ENCODE results near the gene ANXA10.
"Not testable (repeated sequence)": the region's sequence is repeated elsewhere in the genome, so short reads cannot be mapped to it uniquely, and the experiment has no call there.

ANXA10 gene

DNA sequence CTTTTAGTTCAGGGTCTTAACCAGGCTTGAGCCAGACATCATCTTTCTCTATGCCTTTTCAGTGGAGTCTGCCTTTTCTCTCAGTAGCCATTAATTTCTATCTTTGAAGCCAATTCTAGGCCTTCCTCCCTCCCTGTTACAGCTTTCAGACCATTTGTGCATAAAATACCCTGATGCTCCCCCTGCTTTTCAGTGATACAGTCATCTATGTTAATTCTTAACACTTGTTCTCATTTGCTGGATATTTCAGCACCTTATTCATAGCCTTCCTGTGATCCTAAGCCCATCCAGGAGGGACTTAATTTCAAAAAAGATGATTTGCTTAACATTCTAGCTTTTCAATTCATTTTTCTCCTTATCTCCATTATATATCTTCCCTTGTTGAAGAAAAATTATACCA is 42.3 kb downstream of the ANXA10 start:
- H3K4me1 ChIP-seq (ENCODE audit: control insufficient read depth, insufficient read depth, low read length) = no peaks in the 10 kb centered on the region

DNA sequence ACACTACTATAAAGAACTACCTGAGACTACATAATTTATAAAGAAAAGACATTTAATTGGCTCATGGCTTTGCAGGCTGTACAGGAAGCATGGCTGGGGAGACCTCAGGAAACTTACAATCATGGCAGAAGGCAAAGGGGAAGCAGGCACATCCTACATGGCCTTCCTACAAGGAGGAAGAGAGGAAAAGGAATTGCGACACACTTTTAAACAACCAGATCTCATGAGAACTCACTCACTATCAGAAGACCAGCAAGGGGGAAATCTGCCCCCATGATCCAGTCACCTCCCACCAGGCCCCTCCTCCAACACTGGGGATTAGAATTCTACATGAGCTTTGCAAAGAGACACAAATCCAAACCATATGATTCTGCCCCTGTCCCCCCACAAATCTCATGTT is 43.5 kb downstream of the ANXA10 start:
- not testable (repeated sequence) for DNase-seq (ENCODE audit: low read depth, low spot score); H3K36me3 ChIP-seq (ENCODE audit: control insufficient read depth, insufficient read depth, low read length); H3K9me3 ChIP-seq (ENCODE audit: control insufficient read depth, insufficient read depth, low read length); H3K4me1 ChIP-seq (ENCODE audit: control insufficient read depth, insufficient read depth, low read length); H3K27ac ChIP-seq (ENCODE audit: low read length); H3K4me3 ChIP-seq (ENCODE audit: low read length); H3K27me3 ChIP-seq (ENCODE audit: control insufficient read depth, insufficient read depth, low read length)
- no CpG with 5 or more reads among the region's 1 CpG for WGBS (ENCODE audit: insufficient coverage, insufficient read length)

More for the DNA sequence above, 42.3 kb downstream of the ANXA10 start:
- DNase-seq (ENCODE audit: low read depth, low spot score) = no peak
- H3K27me3 ChIP-seq (ENCODE audit: control insufficient read depth, insufficient read depth, low read length) = no peaks in the 10 kb centered on the region
- no peaks in the 10 kb centered on the region for H3K36me3 ChIP-seq (ENCODE audit: control insufficient read depth, insufficient read depth, low read length)
- H3K27ac ChIP-seq (ENCODE audit: low read length) = no peak overlapping the region
- H3K9me3 ChIP-seq (ENCODE audit: control insufficient read depth, insufficient read depth, low read length) = no peaks in the 10 kb centered on the region
- no peak overlapping the region for H3K4me3 ChIP-seq (ENCODE audit: low read length)

- H3K4me1 ChIP-seq (ENCODE audit: control insufficient read depth, insufficient read depth, low read length); H3K36me3 ChIP-seq (ENCODE audit: control insufficient read depth, insufficient read depth, low read length); H3K27me3 ChIP-seq (ENCODE audit: control insufficient read depth, insufficient read depth, low read length); DNase-seq (ENCODE audit: low read depth, low spot score); H3K27ac ChIP-seq (ENCODE audit: low read length); H3K4me3 ChIP-seq (ENCODE audit: low read length); H3K9me3 ChIP-seq (ENCODE audit: control insufficient read depth, insufficient read depth, low read length): not testable (repeated sequence)
- WGBS (ENCODE audit: insufficient coverage, insufficient read length) = no CpG with 5 or more reads among the region's 2 CpGs
Measured at GRCh38 chr4:168137695-168138094, 45.4 kb downstream of the ANXA10 start.

DNA sequence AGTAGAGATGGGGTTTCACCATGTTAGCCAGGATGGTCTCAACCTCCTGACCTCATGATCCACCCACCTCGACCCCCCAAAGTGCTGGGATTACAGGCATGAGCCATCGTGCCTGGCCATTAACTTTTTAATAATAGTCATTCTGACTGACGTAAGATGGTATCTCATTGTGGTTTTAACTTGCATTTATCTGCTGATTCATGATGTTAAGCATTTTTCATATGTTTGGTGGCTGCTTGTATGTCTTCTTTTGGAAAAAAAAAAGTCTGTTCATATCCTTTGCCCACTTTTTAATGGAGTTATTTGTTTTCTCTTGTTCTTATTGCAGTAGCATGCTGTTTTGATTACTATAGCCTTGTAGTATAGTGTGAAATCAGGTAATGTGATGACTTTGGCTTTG is 45.8 kb downstream of the ANXA10 start:
- Histone ChIP-seq H3K27ac (ENCODE audit: low read length) (no peak overlapping the region), H3K4me3 (ENCODE audit: low read length) (no peak overlapping the region), H3K36me3 (ENCODE audit: control insufficient read depth, insufficient read depth, low read length) (no peaks in the 10 kb centered on the region), H3K27me3 (ENCODE audit: control insufficient read depth, insufficient read depth, low read length) (no peaks in the 10 kb centered on the region), H3K9me3 (ENCODE audit: control insufficient read depth, insufficient read depth, low read length) (no peaks in the 10 kb centered on the region), H3K4me1 (ENCODE audit: control insufficient read depth, insufficient read depth, low read length) (no peaks in the 10 kb centered on the region)
- WGBS (ENCODE audit: insufficient coverage, insufficient read length) = no CpG with 5 or more reads among the region's 3 CpGs
- DNase-seq (ENCODE audit: low read depth, low spot score) = no peak

DNA sequence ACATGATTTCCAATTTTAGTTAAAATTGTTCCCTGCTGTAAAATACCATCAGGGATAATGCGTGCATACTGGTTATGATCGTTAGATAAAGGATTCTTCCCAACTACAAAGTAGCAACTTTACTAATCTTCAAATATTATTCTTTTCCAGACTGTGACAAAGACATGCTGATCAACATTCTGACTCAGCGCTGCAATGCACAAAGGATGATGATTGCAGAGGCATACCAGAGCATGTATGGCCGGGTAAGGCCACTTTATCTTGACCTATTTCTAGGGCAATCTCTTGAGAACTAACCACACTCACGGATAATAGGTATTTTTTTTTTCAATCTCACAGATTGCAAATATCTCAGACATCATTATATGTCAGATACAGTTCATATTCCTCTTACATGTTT is 47.0 kb downstream of the ANXA10 start:
- WGBS (ENCODE audit: insufficient coverage, insufficient read length) = no CpG with 5 or more reads among the region's 5 CpGs

GRCh38 chr4:168141733-168142132 is 49.4 kb downstream of the ANXA10 start:
- Histone ChIP-seq H3K27ac (ENCODE audit: low read length) (no peak overlapping the region), H3K36me3 (ENCODE audit: control insufficient read depth, insufficient read depth, low read length) (no peaks in the 10 kb centered on the region), H3K9me3 (ENCODE audit: control insufficient read depth, insufficient read depth, low read length) (no peaks in the 10 kb centered on the region), H3K4me3 (ENCODE audit: low read length) (no peak overlapping the region), H3K4me1 (ENCODE audit: control insufficient read depth, insufficient read depth, low read length) (no peaks in the 10 kb centered on the region), H3K27me3 (ENCODE audit: control insufficient read depth, insufficient read depth, low read length) (no peaks in the 10 kb centered on the region)
- no CpG with 5 or more reads among the region's 7 CpGs for WGBS (ENCODE audit: insufficient coverage, insufficient read length)
- no peak for DNase-seq (ENCODE audit: low read depth, low spot score)

More for the DNA sequence above, 47.0 kb downstream of the ANXA10 start:
- H3K27ac ChIP-seq (ENCODE audit: low read length) = no peak overlapping the region
- no peak overlapping the region for H3K4me3 ChIP-seq (ENCODE audit: low read length)
- no peaks in the 10 kb centered on the region for H3K27me3 ChIP-seq (ENCODE audit: control insufficient read depth, insufficient read depth, low read length)
- no peaks in the 10 kb centered on the region for H3K9me3 ChIP-seq (ENCODE audit: control insufficient read depth, insufficient read depth, low read length)
- no peaks in the 10 kb centered on the region for H3K4me1 ChIP-seq (ENCODE audit: control insufficient read depth, insufficient read depth, low read length)
- no peak for DNase-seq (ENCODE audit: low read depth, low spot score)
- no peaks in the 10 kb centered on the region for H3K36me3 ChIP-seq (ENCODE audit: control insufficient read depth, insufficient read depth, low read length)

DNA sequence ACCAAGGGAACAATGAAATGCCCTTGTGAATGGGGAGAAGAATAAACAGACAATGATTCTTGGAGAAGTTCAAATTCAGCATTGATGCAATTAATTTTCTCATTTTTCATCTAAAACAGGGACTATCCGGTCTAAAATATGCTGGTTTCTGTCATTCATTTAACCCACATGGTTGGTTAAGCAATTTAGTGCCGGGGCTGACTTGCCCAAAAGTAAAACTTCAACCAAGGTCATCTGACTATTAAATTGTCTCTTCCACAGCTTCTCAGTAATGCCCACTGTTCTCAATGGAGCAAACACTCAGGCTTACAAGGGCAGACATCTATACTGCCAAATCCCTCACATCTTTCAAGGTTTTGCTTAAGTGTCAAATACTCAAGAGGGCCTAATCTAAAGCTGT is 51.3 kb downstream of the ANXA10 start:
- H3K9me3 ChIP-seq (ENCODE audit: control insufficient read depth, insufficient read depth, low read length) = no peaks in the 10 kb centered on the region
- DNase-seq (ENCODE audit: low read depth, low spot score) = no peak
- WGBS (ENCODE audit: insufficient coverage, insufficient read length) = no CpG with 5 or more reads among the region's 2 CpGs

DNA sequence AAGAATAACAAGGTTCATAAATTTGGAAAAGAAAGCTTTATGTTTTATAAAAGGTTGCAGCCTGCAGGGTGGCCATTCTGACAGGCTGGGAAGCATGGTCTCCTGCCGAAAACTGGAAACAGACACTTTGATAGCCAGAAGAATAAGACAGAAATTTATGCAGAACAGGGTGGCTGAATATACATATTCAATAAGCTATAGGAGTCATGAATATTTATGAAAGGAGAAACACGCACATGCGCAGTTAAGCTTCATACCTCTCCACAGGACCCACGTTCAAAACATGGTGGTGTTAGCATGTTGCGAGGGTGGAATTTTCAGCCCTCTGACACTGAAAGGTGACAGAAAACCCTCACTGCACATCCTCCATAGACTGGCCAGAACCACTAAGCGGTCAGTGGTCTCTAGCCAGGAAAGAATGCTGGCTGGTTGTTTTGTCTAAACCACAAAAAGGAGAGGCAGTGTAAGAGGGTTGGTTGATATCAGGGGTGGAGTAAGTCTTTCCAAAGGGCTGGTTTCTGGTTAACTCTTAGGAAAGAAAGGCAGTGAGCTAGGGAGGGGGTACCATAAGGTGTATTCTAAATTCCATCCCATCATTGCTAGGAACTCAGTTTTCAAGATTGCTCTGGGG is 58.2 kb downstream of the ANXA10 start:
- peaks cover 6% of the 10 kb centered on the region for H3K4me1 ChIP-seq (ENCODE audit: control insufficient read depth, insufficient read depth, low read length)
- H3K36me3 ChIP-seq (ENCODE audit: control insufficient read depth, insufficient read depth, low read length) = no peaks in the 10 kb centered on the region
- H3K27me3 ChIP-seq (ENCODE audit: control insufficient read depth, insufficient read depth, low read length) = no peaks in the 10 kb centered on the region
- H3K9me3 ChIP-seq (ENCODE audit: control insufficient read depth, insufficient read depth, low read length) = no peaks in the 10 kb centered on the region
- no peak overlapping the region for H3K27ac ChIP-seq (ENCODE audit: low read length)
- no peak for DNase-seq (ENCODE audit: low read depth, low spot score)
- H3K4me3 ChIP-seq (ENCODE audit: low read length) = no peak overlapping the region
- no CpG with 5 or more reads among the region's 6 CpGs for WGBS (ENCODE audit: insufficient coverage, insufficient read length)

More for the DNA sequence above, 51.3 kb downstream of the ANXA10 start:
- Histone ChIP-seq H3K27ac (ENCODE audit: low read length) (no peak overlapping the region), H3K27me3 (ENCODE audit: control insufficient read depth, insufficient read depth, low read length) (no peaks in the 10 kb centered on the region), H3K36me3 (ENCODE audit: control insufficient read depth, insufficient read depth, low read length) (no peaks in the 10 kb centered on the region), H3K4me3 (ENCODE audit: low read length) (no peak overlapping the region), H3K4me1 (ENCODE audit: control insufficient read depth, insufficient read depth, low read length) (no peaks in the 10 kb centered on the region)

DNA sequence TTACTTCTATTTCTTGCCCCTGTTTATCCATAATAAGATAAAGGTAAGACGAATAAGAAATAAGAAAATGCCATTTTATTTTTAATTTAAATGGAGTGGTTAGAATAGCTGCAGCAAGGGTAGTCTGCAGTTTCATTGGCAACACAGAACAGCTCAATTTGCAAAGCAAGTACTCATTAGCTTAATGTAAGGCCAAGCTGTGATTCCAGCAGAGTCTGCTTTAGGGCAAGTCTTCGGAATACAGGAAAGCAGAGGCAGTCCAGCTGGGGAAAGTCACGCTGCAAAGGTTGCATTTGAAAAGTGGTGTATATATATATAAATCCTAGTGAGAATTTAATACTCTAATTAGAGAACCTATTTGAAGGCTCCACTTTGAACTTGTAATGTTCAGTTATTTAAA is 59.0 kb downstream of the ANXA10 start:
- Histone ChIP-seq H3K4me3 (ENCODE audit: low read length) (no peak overlapping the region), H3K27me3 (ENCODE audit: control insufficient read depth, insufficient read depth, low read length) (no peaks in the 10 kb centered on the region), H3K9me3 (ENCODE audit: control insufficient read depth, insufficient read depth, low read length) (no peaks in the 10 kb centered on the region), H3K36me3 (ENCODE audit: control insufficient read depth, insufficient read depth, low read length) (no peaks in the 10 kb centered on the region), H3K27ac (ENCODE audit: low read length) (no peak overlapping the region), H3K4me1 (ENCODE audit: control insufficient read depth, insufficient read depth, low read length) (peaks cover 6% of the 10 kb centered on the region)
- no CpG with 5 or more reads among the region's 3 CpGs for WGBS (ENCODE audit: insufficient coverage, insufficient read length)
- no peak for DNase-seq (ENCODE audit: low read depth, low spot score)

DNA sequence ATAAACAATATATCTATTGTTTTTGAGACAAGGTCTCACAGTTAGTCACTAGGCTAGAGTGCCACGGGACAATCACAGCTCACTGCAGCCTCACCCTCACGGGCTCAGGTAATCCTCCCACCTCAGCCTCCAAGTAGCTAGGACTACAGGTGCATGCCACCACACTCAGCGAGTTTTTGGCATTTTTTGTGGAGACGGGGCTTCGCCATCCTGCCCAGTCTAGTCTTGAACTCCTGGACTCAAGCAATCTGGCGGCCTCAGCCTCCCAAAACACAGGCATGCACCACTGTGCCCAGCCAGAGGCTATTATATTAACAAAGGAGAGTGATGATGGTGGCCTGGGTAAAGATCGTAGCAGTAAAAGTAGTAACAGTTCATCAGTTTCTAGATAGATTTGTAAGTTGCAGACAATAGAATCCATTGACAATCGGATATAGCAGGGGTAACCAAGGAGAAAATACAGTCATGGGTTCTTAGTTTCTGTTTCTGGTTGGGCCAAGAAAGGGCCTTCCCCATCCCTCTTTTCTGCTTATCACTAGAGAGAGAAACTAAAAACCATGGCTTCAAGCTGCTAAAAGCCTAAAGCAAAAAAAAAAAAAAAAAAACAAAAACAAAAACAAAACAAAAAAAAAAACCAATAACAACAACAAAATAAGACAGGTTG is 60.6 kb downstream of the ANXA10 start:
- DNase-seq (ENCODE audit: low read depth, low spot score) = no peak
- Histone ChIP-seq H3K9me3 (ENCODE audit: control insufficient read depth, insufficient read depth, low read length) (no peaks in the 10 kb centered on the region), H3K36me3 (ENCODE audit: control insufficient read depth, insufficient read depth, low read length) (no peaks in the 10 kb centered on the region), H3K27ac (ENCODE audit: low read length) (no peak overlapping the region), H3K4me3 (ENCODE audit: low read length) (no peak overlapping the region), H3K4me1 (ENCODE audit: control insufficient read depth, insufficient read depth, low read length) (peaks cover 6% of the 10 kb centered on the region), H3K27me3 (ENCODE audit: control insufficient read depth, insufficient read depth, low read length) (no peaks in the 10 kb centered on the region)
- no CpG with 5 or more reads among the region's 8 CpGs for WGBS (ENCODE audit: insufficient coverage, insufficient read length)

All from iPS DF 6.9 (cell line).